GM23338 (cell line): Measurements from ENCODE around the gene KYAT1.

ENCODE experiments used
- CREB1 ChIP-seq: fragments of 250-450 bp; sonication (Bioruptor Pico); IDR thresholded peaks from 2 replicates; pipeline ENCODE4 v1.5.0; 2020; ENCODE audit warnings: low read depth, mild to moderate bottlenecking, moderate library complexity
- CTCF ChIP-seq, 2 experiments: fragments of 200-600 bp in 1 of 2; sonication (generic) in 1 of 2; conservative IDR thresholded peaks; 2 replicates each; pipeline versions ENCODE4 v1.5.1 to v1.6.1; 2016 to 2017; ENCODE audit warnings: antibody characterized with exemption in 2 of 2, low read depth in 2 of 2, mild to moderate bottlenecking in 2 of 2, moderate library complexity in 1 of 2
- ETS1 ChIP-seq: IDR thresholded peaks from 2 replicates; pipeline ENCODE4 v1.6.1; 2016; ENCODE audit warnings: antibody characterized with exemption
- EZH2 ChIP-seq: fragments of 200-600 bp; sonication (generic); IDR thresholded peaks from one replicate; pipeline ENCODE4 v1.8.0; 2017; ENCODE audit warnings: antibody characterized with exemption, mild to moderate bottlenecking, low read depth; ENCODE audit not compliant: unreplicated experiment
- EZH2phosphoT487 ChIP-seq: fragments of 200-600 bp; sonication (generic); IDR thresholded peaks from one replicate; pipeline ENCODE4 v1.8.1; 2018; ENCODE audit warnings: antibody characterized with exemption; ENCODE audit not compliant: unreplicated experiment
- JUNB ChIP-seq: IDR thresholded peaks from one replicate; pipeline ENCODE4 v1.6.1; 2016; ENCODE audit warnings: antibody characterized with exemption; ENCODE audit not compliant: unreplicated experiment
- NANOG ChIP-seq: IDR thresholded peaks from 2 replicates; pipeline ENCODE4 v1.6.1; 2016; ENCODE audit warnings: antibody characterized with exemption, borderline replicate concordance
- POLR2AphosphoS5 ChIP-seq: IDR thresholded peaks from 2 replicates; pipeline ENCODE4 v1.6.1; 2016; ENCODE audit warnings: antibody characterized with exemption, low read depth
- REST ChIP-seq: IDR thresholded peaks from one replicate; pipeline ENCODE4 v1.6.1; 2018; ENCODE audit warnings: antibody characterized with exemption; ENCODE audit not compliant: unreplicated experiment
- ZNF331 ChIP-seq: fragments of 250-450 bp; sonication (Bioruptor Pico); IDR thresholded peaks from 2 replicates; pipeline ENCODE4 v1.5.0; 2020; ENCODE audit warnings: low read depth, mild to moderate bottlenecking, moderate library complexity

GRCh38 chr9:128920381-128921058 is 38.8 kb upstream of the KYAT1 start, which contains the start of gene PHYHD1:
- TF ChIP-seq CTCF (conservative IDR thresholded peaks at IDR 0.05; ENCODE audit: low read depth in 2 of 2) (no peak), EZH2 (no peak), POLR2AphosphoS5 (no peak), CREB1 (no peak), EZH2phosphoT487 (no peak), ETS1 (no peak), REST (no peak), ZNF331 (CRISPR knock-in tag) (no peak), NANOG (no peak), JUNB (no peak)
